Measurements from ENCODE around the gene SAT1. TPM values are rescaled to one million over a fixed set of nuclear protein-coding genes. Genes with fewer than 3 reads are reported as not detected.
"Not testable (repeated sequence)": the region's sequence is repeated elsewhere in the genome, so short reads cannot be mapped to it uniquely, and the experiment has no call there.

The SAT1 gene
- total and polyA plus RNA-seq, 2 experiments from 2014 or later = 168 to 245 TPM

DNA sequence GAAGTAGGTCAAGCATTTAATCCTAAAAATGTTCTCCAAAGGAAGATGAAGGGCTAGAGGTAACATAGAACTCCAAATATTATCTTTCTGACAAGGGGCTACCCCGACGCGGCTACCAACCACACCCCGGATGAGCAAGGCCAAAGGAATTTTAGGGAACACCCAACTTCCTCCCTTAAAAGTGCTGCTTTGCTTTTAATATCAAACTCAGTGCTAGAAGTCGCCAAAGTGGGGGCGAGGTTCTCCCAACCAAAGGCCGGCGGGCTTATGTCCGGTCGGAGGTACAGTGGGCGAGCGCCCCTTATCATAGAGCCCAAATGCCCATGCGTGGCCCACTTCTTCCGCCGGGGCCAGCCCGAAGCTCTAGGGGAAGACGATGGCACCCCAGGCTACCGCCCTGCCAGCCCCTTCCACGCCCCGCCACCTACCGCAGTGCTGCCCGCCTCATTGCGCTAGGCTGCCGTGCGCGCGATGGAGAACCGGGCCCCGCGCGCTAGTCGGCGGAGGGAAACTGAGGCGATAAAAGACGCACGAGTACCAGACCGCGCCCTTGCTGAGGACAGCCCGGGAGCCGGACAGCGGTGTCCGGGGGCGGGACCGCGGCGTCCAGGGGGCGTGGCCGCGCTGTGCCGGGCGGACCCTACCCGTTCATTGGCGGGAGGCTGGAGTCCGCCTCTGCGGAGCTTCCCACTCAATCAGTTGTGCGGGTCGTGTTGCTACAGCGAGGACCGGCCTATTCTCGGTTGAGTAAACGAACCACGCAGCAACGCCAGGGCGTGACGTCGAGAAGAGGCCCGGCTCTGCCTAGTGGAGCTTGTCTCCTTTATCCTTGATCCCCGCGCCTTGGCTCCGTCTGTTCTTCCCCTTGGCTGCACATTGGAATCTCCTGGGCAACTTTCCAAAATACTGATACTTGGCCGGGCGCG is 40.0 kb upstream of the SAT1 start, which contains the start of gene ACOT9:
Gene ACOT9 (minus strand): TSS at position 580 of the 926 bp plus-strand sequence. CDS start 132 bp downstream, at position 448.
- Histone ChIP-seq H3F3A (ENCODE audit: insufficient read depth) (0 out of 2 replicates have a peak, but pooled peaks cover 12% of the 10 kb centered on the region), H3K79me2 (ENCODE audit: insufficient read depth) (peaks cover 42% of the 10 kb centered on the region), H3K9me3 (ENCODE audit: low read depth) (no peaks in the 10 kb centered on the region), H3K27me3 (replicated peaks; ENCODE audit: insufficient read depth) (no peaks in the 10 kb centered on the region), H3K4me2 (ENCODE audit: unreplicated experiment) (peak within 1 kb of the TSS; percentile 83), H3K9ac (peak within 1 kb of the TSS; percentile 100), H3K4me1 (ENCODE audit: insufficient read depth) (peaks cover 8% of the 10 kb centered on the region), H3K4me3 (peak within 1 kb of the TSS; percentile 85), H2AFZ (peak within 1 kb of the TSS; percentile 67), H4K20me1 (ENCODE audit: insufficient read depth) (no peaks in the 10 kb centered on the region), H3K36me3 (ENCODE audit: low read depth) (no peaks in the 10 kb centered on the region), H3K27ac (peak within 1 kb of the TSS; percentile 99), H3K9me2 (ENCODE audit: insufficient read depth) (no peaks in the 10 kb centered on the region)
- WGBS, 2 experiments (ENCODE audit: low coverage in 1 of 2, low lambda C conversion rate in 2 of 2, missing lambda C conversion rate in 2 of 2) = 1% methylated on average over 39 to 56 of the region's 73 CpGs
- in situ Hi-C loops (cut with MboI) = no loop called here
- TF ChIP-seq EZH2 (IDR thresholded peaks at IDR 0.05; ENCODE audit: insufficient read depth, poor library complexity, severe bottlenecking) (no peak), EZH2phosphoT487 (IDR thresholded peaks at IDR 0.05; ENCODE audit: insufficient read depth, low read depth) (no peak)
- peak; percentile 96 for DNase-seq

DNA sequence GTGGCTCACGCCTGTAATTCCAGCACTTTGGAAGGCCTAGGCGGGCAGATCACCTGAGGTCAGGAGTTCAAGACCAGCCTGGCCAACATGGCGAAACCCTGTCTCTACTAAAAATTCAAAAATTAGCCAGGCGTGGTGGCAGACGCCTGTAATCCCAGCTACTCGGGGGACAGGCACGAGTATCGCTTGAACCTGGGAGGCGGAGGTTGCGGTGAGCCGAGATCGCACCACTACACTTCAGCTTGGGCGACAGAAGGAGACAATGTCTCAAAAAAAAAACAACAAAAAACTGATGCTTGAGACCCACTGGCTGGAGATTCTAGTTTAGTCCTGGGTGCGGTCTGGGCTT is 39.4 kb upstream of the SAT1 start:
- peak overlapping the region; percentile 67 for H2AFZ ChIP-seq
- H3K9me2 ChIP-seq (ENCODE audit: insufficient read depth); H3K4me1 ChIP-seq (ENCODE audit: insufficient read depth); H3K36me3 ChIP-seq (ENCODE audit: low read depth); H3K27me3 ChIP-seq (replicated peaks; ENCODE audit: insufficient read depth); in situ Hi-C loops (cut with MboI); DNase-seq; H3K9me3 ChIP-seq (ENCODE audit: low read depth); H4K20me1 ChIP-seq (ENCODE audit: insufficient read depth): not testable (repeated sequence)
- H3K4me2 ChIP-seq (ENCODE audit: unreplicated experiment) = peak overlapping the region; percentile 65
- peak overlapping the region; percentile 99 for H3K27ac ChIP-seq
- peaks cover 36% of the 10 kb centered on the region for H3K79me2 ChIP-seq (ENCODE audit: insufficient read depth)
- H3F3A ChIP-seq (ENCODE audit: insufficient read depth) = 0 out of 2 replicates have a peak, but pooled peaks cover 12% of the 10 kb centered on the region
- peak overlapping the region; percentile 100 for H3K9ac ChIP-seq
- WGBS, 2 experiments (ENCODE audit: low coverage in 1 of 2, low lambda C conversion rate in 2 of 2, missing lambda C conversion rate in 2 of 2) = 58 to 62% methylated on average over 7 to 14 of the region's 14 CpGs
- peak overlapping the region; percentile 85 for H3K4me3 ChIP-seq

DNA sequence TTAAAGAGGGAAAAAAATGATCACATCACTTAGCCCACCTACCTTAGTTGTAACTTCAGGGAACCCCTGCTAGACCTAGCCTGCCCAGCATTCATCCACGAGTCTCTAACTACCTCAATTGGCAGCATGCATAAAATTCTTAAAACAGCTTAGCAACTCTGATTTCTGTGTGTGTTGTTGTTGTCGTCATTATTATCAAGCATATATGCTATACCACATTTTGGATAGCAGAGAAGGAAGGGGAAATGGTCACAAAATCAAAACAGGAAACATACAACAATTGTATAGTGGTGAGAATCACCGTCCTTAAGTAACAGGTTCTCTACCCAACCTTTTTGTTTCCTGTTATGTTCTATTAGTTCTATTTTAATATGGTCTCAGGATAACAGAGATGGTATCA is 37.2 kb upstream of the SAT1 start:
- in situ Hi-C loops (cut with MboI) = no loop called here
- no peak overlapping the region for H3K27ac ChIP-seq
- 0 out of 2 replicates have a peak, but pooled peaks cover 12% of the 10 kb centered on the region for H3F3A ChIP-seq (ENCODE audit: insufficient read depth)
- H3K79me2 ChIP-seq (ENCODE audit: insufficient read depth) = peaks cover 14% of the 10 kb centered on the region
- no peak overlapping the region for H3K4me3 ChIP-seq
- H3K36me3 ChIP-seq (ENCODE audit: low read depth) = no peaks in the 10 kb centered on the region
- H3K9me2 ChIP-seq (ENCODE audit: insufficient read depth) = no peaks in the 10 kb centered on the region
- no peak for TF ChIP-seq EZH2 (IDR thresholded peaks at IDR 0.05; ENCODE audit: insufficient read depth, poor library complexity, severe bottlenecking)
- TF ChIP-seq EZH2phosphoT487 (IDR thresholded peaks at IDR 0.05; ENCODE audit: insufficient read depth, low read depth) = no peak
- peaks cover 8% of the 10 kb centered on the region for H3K4me1 ChIP-seq (ENCODE audit: insufficient read depth)
- 94 to 97% methylated on average over 3 of the region's 3 CpGs for WGBS, 2 experiments (ENCODE audit: low coverage in 1 of 2, low lambda C conversion rate in 2 of 2, missing lambda C conversion rate in 2 of 2)
- no peak overlapping the region for H3K4me2 ChIP-seq (ENCODE audit: unreplicated experiment)
- no peak overlapping the region for H3K9ac ChIP-seq
- no peaks in the 10 kb centered on the region for H4K20me1 ChIP-seq (ENCODE audit: insufficient read depth)
- H3K27me3 ChIP-seq (replicated peaks; ENCODE audit: insufficient read depth) = no peaks in the 10 kb centered on the region
- H3K9me3 ChIP-seq (ENCODE audit: low read depth) = no peaks in the 10 kb centered on the region
- DNase-seq = no peak
- H2AFZ ChIP-seq = no peak overlapping the region

DNA sequence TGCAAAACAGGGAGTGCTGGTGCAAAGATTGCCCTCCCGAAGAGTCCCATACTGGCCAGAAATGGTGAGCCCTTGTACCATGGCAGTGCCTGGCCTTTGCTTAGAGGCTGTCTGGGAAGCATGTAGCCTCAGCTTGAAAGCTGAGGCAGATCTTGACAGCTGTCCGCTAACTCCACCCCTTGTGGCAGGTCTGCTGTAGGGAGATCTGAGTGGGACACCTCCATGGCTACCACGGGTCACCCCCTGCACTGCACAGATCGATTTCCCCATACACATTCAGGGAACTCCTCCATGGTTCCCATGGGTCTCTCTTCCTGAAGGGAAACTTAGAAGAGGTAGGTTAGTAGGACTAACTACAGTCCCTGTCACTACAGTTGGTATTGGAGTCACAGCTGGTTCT is 33.8 kb upstream of the SAT1 start:
- no peaks in the 10 kb centered on the region for H3K27me3 ChIP-seq (replicated peaks; ENCODE audit: insufficient read depth)
- no peaks in the 10 kb centered on the region for H3K79me2 ChIP-seq (ENCODE audit: insufficient read depth)
- no peaks in the 10 kb centered on the region for H3K9me2 ChIP-seq (ENCODE audit: insufficient read depth)
- H3K9me3 ChIP-seq (ENCODE audit: low read depth) = no peaks in the 10 kb centered on the region
- TF ChIP-seq EZH2 (IDR thresholded peaks at IDR 0.05; ENCODE audit: insufficient read depth, poor library complexity, severe bottlenecking) = no peak
- TF ChIP-seq EZH2phosphoT487 (IDR thresholded peaks at IDR 0.05; ENCODE audit: insufficient read depth, low read depth) = no peak
- H3K4me3 ChIP-seq = no peak overlapping the region
- no peaks in the 10 kb centered on the region for H4K20me1 ChIP-seq (ENCODE audit: insufficient read depth)
- no peak overlapping the region for H3K27ac ChIP-seq
- H3K4me2 ChIP-seq (ENCODE audit: unreplicated experiment) = no peak overlapping the region
- peaks cover 11% of the 10 kb centered on the region; the same call in 1 of the 2 replicates for H3K4me1 ChIP-seq (ENCODE audit: insufficient read depth)
- H2AFZ ChIP-seq = no peak overlapping the region
- WGBS, 2 experiments (ENCODE audit: low coverage in 1 of 2, low lambda C conversion rate in 2 of 2, missing lambda C conversion rate in 2 of 2) = 89 to 97% methylated on average over 4 of the region's 4 CpGs
- H3F3A ChIP-seq (ENCODE audit: insufficient read depth) = peaks cover 7% of the 10 kb centered on the region
- in situ Hi-C loops (cut with MboI) = no loop called here
- DNase-seq = no peak
- H3K36me3 ChIP-seq (ENCODE audit: low read depth) = no peaks in the 10 kb centered on the region
- no peak overlapping the region for H3K9ac ChIP-seq
